Measurements from ENCODE around the gene NFASC.

DNA sequence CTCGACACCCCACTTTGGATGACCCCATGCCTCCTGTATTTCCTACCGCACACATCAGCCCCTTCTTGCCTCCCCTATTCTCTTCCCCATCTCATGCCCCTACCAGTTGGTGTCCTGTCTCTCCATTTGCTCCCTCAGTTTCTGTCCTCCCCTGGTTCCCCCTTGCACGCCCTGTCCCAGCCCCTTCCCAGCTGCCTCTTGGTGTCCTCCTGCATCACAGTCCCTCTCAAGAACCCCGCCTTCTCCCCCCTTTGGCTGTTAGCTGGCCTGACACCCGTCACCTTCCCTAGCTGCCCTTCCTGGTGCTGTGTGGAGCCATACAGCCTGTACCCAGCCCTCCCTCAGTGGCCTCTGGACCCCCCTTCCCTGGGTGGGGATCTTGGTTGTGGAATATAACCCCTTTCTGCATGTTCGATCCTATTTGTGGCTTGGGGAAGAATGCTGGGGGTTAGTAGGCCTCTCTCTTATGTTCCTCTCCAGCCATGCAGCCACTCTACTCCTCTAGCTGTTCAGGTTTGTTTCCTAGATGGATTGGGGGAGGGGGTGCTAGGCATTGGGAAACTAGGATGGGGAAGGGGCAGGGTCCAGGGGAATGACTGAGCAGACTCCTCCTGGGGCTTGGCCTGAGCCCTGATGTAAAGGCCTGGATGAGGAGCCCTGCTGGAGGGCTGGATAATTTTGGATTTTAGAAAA lies 41.4 kb upstream of the NFASC start:
- TF ChIP-seq, protein P1, sequence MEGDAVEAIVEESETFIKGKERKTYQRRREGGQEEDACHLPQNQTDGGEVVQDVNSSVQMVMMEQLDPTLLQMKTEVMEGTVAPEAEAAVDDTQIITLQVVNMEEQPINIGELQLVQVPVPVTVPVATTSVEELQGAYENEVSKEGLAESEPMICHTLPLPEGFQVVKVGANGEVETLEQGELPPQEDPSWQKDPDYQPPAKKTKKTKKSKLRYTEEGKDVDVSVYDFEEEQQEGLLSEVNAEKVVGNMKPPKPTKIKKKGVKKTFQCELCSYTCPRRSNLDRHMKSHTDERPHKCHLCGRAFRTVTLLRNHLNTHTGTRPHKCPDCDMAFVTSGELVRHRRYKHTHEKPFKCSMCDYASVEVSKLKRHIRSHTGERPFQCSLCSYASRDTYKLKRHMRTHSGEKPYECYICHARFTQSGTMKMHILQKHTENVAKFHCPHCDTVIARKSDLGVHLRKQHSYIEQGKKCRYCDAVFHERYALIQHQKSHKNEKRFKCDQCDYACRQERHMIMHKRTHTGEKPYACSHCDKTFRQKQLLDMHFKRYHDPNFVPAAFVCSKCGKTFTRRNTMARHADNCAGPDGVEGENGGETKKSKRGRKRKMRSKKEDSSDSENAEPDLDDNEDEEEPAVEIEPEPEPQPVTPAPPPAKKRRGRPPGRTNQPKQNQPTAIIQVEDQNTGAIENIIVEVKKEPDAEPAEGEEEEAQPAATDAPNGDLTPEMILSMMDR (IDR thresholded peaks at IDR 0.05) = no peak
- TF ChIP-seq, protein P2, sequence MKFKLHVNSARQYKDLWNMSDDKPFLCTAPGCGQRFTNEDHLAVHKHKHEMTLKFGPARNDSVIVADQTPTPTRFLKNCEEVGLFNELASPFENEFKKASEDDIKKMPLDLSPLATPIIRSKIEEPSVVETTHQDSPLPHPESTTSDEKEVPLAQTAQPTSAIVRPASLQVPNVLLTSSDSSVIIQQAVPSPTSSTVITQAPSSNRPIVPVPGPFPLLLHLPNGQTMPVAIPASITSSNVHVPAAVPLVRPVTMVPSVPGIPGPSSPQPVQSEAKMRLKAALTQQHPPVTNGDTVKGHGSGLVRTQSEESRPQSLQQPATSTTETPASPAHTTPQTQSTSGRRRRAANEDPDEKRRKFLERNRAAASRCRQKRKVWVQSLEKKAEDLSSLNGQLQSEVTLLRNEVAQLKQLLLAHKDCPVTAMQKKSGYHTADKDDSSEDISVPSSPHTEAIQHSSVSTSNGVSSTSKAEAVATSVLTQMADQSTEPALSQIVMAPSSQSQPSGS (CRISPR knock-in tag; IDR thresholded peaks at IDR 0.05; ENCODE audit: borderline replicate concordance, low read depth) = no peak

All from WTC11 (cell line).